ENCODE measurements around the gene GPRC5C. TPM values are rescaled to one million over a fixed set of nuclear protein-coding genes. Genes with fewer than 3 reads are reported as not detected.

The GPRC5C gene
- total RNA-seq, 4 donors from 2014 or later = 3.8 to 19.8 (median 9.9) TPM

- no peak for TF ChIP-seq CTCF (IDR thresholded peaks at IDR 0.05; ENCODE audit: low read depth)
Measured at GRCh38 chr17:74491626-74492025, 59.7 kb downstream of the GPRC5C start.

GRCh38 chr17:74493331-74493833 lies 61.5 kb downstream of the GPRC5C start:
- TF ChIP-seq CTCF (IDR thresholded peaks at IDR 0.05; ENCODE audit: low read depth) = no peak

Small RNA genes lying within 50 kb of the gene (small RNA-seq; reads per million reads assigned to genes)
- not detected for gene RNA5SP448

Other genes starting within 250 kb of the GPRC5C start
- 100 to 1,000 TPM; 410 to 881 (median 581) TPM for gene RPL38, start 228.4 kb upstream of the GPRC5C start, total RNA-seq
- gene TTYH2, start 218.5 kb upstream of the GPRC5C start, total RNA-seq = 10 to 100 TPM in 1 of 4 donors, 1 to 10 TPM in 3; 4.6 to 14.4 (median 5.9) TPM
- not detected for gene DNAI2, start 157.9 kb upstream of the GPRC5C start, total RNA-seq
- gene KIF19, start 105.9 kb upstream of the GPRC5C start, total RNA-seq = 1 to 10 TPM in 2 of 4 donors, under 1 TPM in 2; 0.49 to 8.5 (median 0.89) TPM
- gene BTBD17, start 70.2 kb upstream of the GPRC5C start, total RNA-seq = not detected
- gene GPR142, start 64.6 kb upstream of the GPRC5C start, total RNA-seq = under 1 TPM in 1 of 4 donors, not detected in 3; 0.22 TPM
- gene CD300A, start 34.5 kb downstream of the GPRC5C start, total RNA-seq = 10 to 100 TPM in 1 of 4 donors, 1 to 10 TPM in 3; 1.9 to 100.0 (median 5.2) TPM
- 10 to 100 TPM in 1 of 4 donors, under 1 TPM in 2, not detected in 1; 0.33 to 36.4 (median 0.88) TPM for gene CD300LB, start 99.4 kb downstream of the GPRC5C start, total RNA-seq
- gene CD300C, start 114.0 kb downstream of the GPRC5C start, total RNA-seq = 1 to 10 TPM in 3 of 4 donors, under 1 TPM in 1; 0.65 to 4.0 (median 2.5) TPM
- not detected for gene CD300H, start 135.4 kb downstream of the GPRC5C start, total RNA-seq
- not detected for gene CD300LD, start 160.2 kb downstream of the GPRC5C start, total RNA-seq
- gene CD300E, start 191.7 kb downstream of the GPRC5C start, total RNA-seq = 1 to 10 TPM in 3 of 4 donors, under 1 TPM in 1; 0.38 to 1.2 (median 1.1) TPM

All from subcutaneous adipose tissue (tissue), 4 donors.